Osteoblast (primary cell): ENCODE measurements around the gene DYRK1A. TPM values are rescaled to one million over a fixed set of nuclear protein-coding genes. Genes with fewer than 3 reads are reported as not detected.

Source experiments
- DNase-seq: peaks from one replicate; pipeline ENCODE4 v3.0.0; 2011; ENCODE audit warnings: low spot score, mixed read lengths; ENCODE audit not compliant: insufficient read length; ENCODE audit errors: missing footprints
- H2AFZ ChIP-seq: 2 replicates; pipeline ENCODE4 v1.6.0; 2011; ENCODE audit warnings: mild to moderate bottlenecking, low read length
- H3K27ac ChIP-seq: 2 replicates; pipeline ENCODE4 v1.5.1; 2011; ENCODE audit warnings: mild to moderate bottlenecking, low read depth, low read length, moderate library complexity
- H3K27me3 ChIP-seq: 2 replicates; pipeline ENCODE4 v1.6.0; 2012; ENCODE audit warnings: mild to moderate bottlenecking, control low read depth, inconsistent platforms, low read length, moderate library complexity; ENCODE audit not compliant: insufficient read depth
- H3K36me3 ChIP-seq: 2 replicates; pipeline ENCODE4 v1.5.1; 2011; ENCODE audit warnings: mild to moderate bottlenecking, low read length, control low read depth, moderate library complexity; ENCODE audit not compliant: insufficient read depth
- H3K4me1 ChIP-seq: 2 replicates; pipeline ENCODE4 v1.5.1; 2011; ENCODE audit warnings: mild to moderate bottlenecking, low read length, control low read depth, moderate library complexity; ENCODE audit not compliant: insufficient read depth
- H3K4me2 ChIP-seq: 2 replicates; pipeline ENCODE4 v1.6.0; 2011; ENCODE audit warnings: mild to moderate bottlenecking, low read length; ENCODE audit not compliant: insufficient read depth
- H3K4me3 ChIP-seq: fragments of 200-600 bp; sonication (generic); 3 replicates; pipeline ENCODE4 v1.5.1; 2012; ENCODE audit warnings: mild to moderate bottlenecking, low read length, inconsistent platforms; ENCODE audit not compliant: insufficient read depth
- H3K79me2 ChIP-seq: 2 replicates; pipeline ENCODE4 v1.6.0; 2012; ENCODE audit warnings: mild to moderate bottlenecking, low read length, control low read depth, inconsistent platforms; ENCODE audit not compliant: insufficient read depth
- H3K9me3 ChIP-seq: 2 replicates; pipeline ENCODE4 v1.5.1; 2011; ENCODE audit warnings: low read depth, low read length, control low read depth
- H4K20me1 ChIP-seq: 2 replicates; pipeline ENCODE4 v1.6.0; 2012; ENCODE audit warnings: mild to moderate bottlenecking, low read length, control low read depth; ENCODE audit not compliant: insufficient read depth
- CTCF ChIP-seq: IDR thresholded peaks from 2 replicates; pipeline ENCODE4 v1.5.1; 2011; ENCODE audit warnings: mild to moderate bottlenecking, low read depth, low read length, moderate library complexity; ENCODE audit errors: extremely low read depth
- total RNA-seq: library from RNA; depleted of rRNA; stranded (reverse); fragments of >200 nt; gene quantifications from 2 replicates; pipeline ENCODE4 v1.2.3, GENCODE V29; 2012

The DYRK1A gene
- total RNA-seq, 1 donor = 99.2 TPM

GRCh38 chr21:37381883-37382585, 15.5 kb downstream of the DYRK1A start:
- Histone ChIP-seq H3K36me3 (no peaks in the 10 kb centered on the region), H3K4me1 (no peaks in the 10 kb centered on the region), H3K27ac (no peak overlapping the region), H3K4me3 (no peak overlapping the region), H3K9me3 (no peaks in the 10 kb centered on the region), H3K27me3 (no peaks in the 10 kb centered on the region), H4K20me1 (peaks cover 84% of the 10 kb centered on the region), H3K4me2 (no peak overlapping the region), H3K79me2 (peaks cover 100% of the 10 kb centered on the region), H2AFZ (no peak overlapping the region)
- no peak for TF ChIP-seq CTCF
- no peak for DNase-seq

- Histone ChIP-seq H3K36me3 (no peaks in the 10 kb centered on the region), H3K4me1 (peaks cover 2% of the 10 kb centered on the region), H3K4me2 (no peak overlapping the region), H3K79me2 (peaks cover 100% of the 10 kb centered on the region), H3K9me3 (no peaks in the 10 kb centered on the region), H3K4me3 (no peak overlapping the region), H3K27ac (no peak overlapping the region), H3K27me3 (no peaks in the 10 kb centered on the region), H4K20me1 (peaks cover 83% of the 10 kb centered on the region), H2AFZ (no peak overlapping the region)
- DNase-seq = no peak
- no peak for TF ChIP-seq CTCF
Measured at GRCh38 chr21:37383086-37383485, 16.5 kb downstream of the DYRK1A start.

GRCh38 chr21:37383784-37384311, 17.3 kb downstream of the DYRK1A start:
- Histone ChIP-seq H4K20me1 (peaks cover 79% of the 10 kb centered on the region), H2AFZ (no peak overlapping the region), H3K4me1 (peaks cover 2% of the 10 kb centered on the region), H3K9me3 (no peaks in the 10 kb centered on the region), H3K27ac (no peak overlapping the region), H3K79me2 (peaks cover 99% of the 10 kb centered on the region), H3K4me2 (no peak overlapping the region), H3K36me3 (no peaks in the 10 kb centered on the region), H3K4me3 (no peak overlapping the region), H3K27me3 (no peaks in the 10 kb centered on the region)
- no peak for DNase-seq
- TF ChIP-seq CTCF = no peak

- Histone ChIP-seq H3K27ac (no peak overlapping the region), H3K4me2 (no peak overlapping the region), H3K4me3 (no peak overlapping the region), H3K36me3 (no peaks in the 10 kb centered on the region), H3K27me3 (no peaks in the 10 kb centered on the region), H2AFZ (no peak overlapping the region), H3K79me2 (peaks cover 99% of the 10 kb centered on the region), H3K4me1 (peaks cover 6% of the 10 kb centered on the region), H3K9me3 (no peaks in the 10 kb centered on the region), H4K20me1 (peaks cover 76% of the 10 kb centered on the region)
- TF ChIP-seq CTCF = no peak
- no peak for DNase-seq
Measured at GRCh38 chr21:37384416-37384815, 17.8 kb downstream of the DYRK1A start.
